HCEC 1CT (cell line): ENCODE results near the gene NDUFA6.
"Not testable (repeated sequence)": the region's sequence is repeated elsewhere in the genome, so short reads cannot be mapped to it uniquely, and the experiment has no call there.

Source experiments
- DNase-seq: peaks from one replicate; pipeline ENCODE4 v3.0.0-alpha.2; 2017

Gene NDUFA6

DNA sequence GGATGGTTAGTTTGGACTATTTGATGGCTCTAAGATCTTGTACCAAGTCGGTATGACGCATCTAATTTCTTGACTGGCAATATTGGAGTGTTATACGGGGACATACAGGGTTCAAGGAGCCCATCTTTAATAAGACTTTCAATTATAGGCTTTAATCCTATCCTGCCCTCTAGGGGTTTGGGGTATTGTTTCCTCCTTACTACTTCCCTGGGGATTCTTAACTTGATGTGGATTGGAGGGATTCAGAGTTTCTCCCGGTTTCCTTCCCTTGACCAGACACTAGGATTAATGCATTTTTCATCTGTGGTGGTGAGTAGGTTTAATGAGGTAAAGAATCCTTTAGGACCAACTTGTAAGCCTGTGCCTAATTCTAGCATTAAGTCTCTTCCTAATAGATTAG lies 21.2 kb upstream of the NDUFA6 start:
- no peak for DNase-seq

DNA sequence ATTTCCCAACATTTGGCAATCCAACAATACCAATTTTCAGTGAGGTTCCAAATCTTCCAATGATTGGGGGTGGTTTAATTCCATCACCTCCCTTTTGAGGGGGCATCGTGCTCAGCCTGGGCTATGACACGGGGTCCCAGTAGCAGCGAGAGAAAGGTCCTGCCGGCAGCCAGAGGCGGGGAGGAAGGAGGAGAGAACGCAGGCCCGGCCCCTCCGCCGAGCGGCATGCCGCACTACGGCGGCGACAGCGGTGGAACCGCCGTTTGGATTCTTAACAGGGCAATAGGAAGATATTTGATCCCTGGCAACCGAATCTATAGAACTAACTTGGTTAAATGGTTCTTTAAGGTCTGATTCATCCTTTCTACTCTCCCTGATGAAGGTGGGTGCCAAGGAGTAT lies 18.3 kb upstream of the NDUFA6 start:
- DNase-seq, result no peak

DNA sequence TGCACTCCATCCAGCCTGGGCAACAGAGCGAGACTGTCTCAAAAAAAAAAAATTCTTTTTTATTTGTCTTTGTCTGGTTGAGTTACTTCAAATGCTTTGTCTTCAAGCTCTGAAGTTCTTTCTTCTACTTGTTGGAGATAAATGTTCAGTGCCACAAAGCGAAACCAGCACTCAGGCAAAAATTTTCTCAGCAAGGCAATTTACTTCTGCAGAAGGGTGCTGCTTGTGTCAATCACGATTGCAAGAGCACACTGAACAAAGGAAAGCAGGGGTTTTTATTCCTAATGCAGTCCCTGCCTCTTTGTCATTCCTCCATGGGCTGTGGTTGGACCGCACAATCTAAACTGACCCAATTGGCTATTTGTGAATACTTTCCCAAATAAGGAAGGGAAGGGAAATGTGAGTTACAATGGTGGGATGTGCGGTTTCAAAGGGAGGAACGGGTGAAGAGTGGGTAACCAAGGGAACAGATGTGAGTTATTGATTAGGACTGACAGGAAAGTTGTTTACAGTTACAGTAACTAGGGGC lies 13.8 kb upstream of the NDUFA6 start:
- not testable (repeated sequence) for DNase-seq

DNA sequence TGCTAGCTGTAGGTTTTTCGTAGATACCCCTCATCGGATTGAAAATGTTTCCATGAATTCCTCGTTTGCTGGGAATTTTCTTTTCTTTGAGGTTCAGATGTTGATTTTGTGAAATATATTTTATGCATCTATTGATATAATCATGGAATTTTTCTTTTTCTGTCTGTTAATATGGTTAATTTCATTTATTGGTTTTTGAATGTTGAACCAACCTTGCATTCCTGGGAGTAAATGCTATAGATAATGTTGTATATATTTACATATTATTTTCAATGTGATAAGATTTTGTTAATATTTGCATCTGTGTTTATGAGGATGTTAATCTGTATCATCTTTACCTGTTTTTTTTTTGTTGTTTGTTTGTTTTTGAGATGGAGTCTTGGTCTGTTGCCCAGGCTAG lies 10.6 kb upstream of the NDUFA6 start:
- no peak for DNase-seq

GRCh38 chr22:42091455-42091782 lies 847 bp upstream of the NDUFA6 start:
- DNase-seq, result no peak

GRCh38 chr22:42086051-42086450 lies 4.5 kb downstream of the NDUFA6 start:
- no peak for DNase-seq

GRCh38 chr22:42084874-42085273 lies 5.7 kb downstream of the NDUFA6 start:
- no peak for DNase-seq

DNA sequence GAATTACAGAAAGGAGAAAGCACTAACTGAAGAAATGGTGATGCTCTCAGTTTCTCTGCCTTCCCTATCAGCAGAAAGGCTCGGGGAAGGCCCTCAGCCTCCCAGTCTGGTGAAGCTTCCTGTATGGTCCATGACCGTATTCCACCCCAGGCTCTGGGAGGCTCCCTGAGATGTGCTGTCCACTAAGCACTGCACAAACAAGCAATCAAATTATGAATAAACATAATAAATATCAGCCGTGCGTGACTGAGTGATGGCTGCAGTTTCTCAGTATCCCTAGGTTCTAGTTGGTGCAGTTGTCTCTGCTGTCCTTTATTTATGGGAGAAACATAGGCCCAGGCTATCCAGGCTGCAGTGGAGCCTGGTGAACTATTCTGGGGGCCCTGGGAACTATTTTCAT lies 7.5 kb downstream of the NDUFA6 start:
- no peak for DNase-seq

GRCh38 chr22:42080287-42080686 lies 10.3 kb downstream of the NDUFA6 start:
- no peak for DNase-seq

- DNase-seq, result peak; percentile 97
Observed at GRCh38 chr22:42079319-42080251, 11.0 kb downstream of the NDUFA6 start, which contains the start of gene SMDT1. Gene SMDT1, plus strand, starts transcription at chr22:42079700. Its CDS starts 69 bp downstream, at chr22:42079769.

DNA sequence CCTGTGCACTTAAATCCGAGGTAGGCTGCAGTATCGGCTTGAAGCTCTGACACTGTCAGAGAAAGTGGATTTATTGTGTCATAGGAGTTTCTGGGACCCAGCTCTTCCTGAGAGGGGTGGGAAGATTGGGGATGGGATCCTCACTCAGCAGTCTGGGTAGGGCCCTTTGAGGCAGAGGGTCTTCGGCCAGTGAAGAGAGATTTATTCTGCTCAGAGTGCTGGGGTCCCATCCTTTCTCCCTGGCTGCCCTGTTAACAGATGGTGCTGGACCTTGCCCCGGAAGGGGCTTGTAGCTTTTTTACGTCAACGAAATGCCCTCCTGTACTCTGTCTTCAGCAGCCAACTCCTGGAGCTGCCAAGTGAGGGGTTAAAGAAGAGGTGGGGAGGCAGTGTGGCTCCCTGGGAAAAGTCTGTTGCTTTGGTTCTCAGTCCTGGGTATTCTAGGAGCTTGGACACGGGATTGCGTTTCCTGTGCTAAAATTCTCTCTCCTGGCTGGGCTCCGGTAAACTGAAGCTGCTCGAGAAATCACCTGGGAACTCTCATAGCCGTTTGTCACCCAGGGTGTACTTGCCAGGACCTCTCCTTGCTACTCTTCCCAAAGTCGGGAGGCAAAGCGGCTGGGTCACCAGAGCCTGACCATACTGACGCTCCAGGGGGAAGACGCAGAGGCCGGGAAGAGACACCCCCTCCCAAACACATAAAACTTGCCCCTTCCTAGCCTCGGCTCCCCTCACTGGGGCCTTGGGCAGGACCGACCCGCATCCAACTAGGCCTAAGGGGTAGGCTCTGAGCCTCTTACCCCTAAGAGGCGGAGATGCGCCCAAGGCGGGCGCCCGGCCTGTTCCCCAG lies 11.9 kb downstream of the NDUFA6 start:
- no peak for DNase-seq

GRCh38 chr22:42077486-42078125 lies 13.0 kb downstream of the NDUFA6 start:
- no peak for DNase-seq

- no peak for DNase-seq
Observed at GRCh38 chr22:42076764-42077485, 13.6 kb downstream of the NDUFA6 start.

DNA sequence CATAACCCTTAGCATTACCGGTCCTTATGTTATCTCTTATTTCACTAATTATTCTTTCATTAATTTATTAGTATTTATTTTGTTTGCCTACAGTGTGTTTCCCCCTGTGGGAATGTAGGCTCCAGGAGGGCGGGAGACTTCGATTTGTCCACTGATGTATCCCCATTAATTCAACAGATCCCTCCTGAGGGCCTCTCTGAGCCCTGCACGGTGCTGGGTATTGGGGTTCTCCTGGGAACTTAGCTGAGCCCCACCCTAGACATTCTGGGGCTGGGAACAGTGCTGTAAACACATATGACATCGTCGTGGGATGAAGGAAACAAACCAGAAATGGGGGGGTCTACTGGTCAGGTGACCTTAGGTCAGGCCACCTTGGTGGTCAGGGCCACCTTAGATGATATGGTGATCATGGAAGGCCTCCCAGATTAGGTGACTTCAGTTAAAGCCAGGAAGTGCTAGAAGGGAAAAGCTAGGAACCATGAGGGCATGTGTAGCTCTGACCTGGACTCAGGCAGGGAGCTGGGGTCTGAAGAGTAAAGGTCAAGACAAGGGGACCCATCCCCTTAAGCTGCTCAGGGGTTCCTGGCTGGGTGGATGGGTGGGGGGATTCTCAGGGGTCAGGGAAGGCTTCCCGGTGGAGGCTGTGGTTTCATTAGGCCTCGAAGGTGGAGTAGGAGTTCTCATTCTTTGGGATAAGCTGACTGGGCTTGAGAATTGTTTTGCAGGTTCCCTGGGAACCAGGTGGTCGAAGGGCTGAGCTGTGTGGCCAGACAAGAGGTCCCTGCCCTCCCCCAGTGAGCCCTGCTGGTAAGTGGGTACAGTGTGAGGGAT lies 15.5 kb downstream of the NDUFA6 start:
- DNase-seq, result no peak

GRCh38 chr22:42074132-42074811 lies 16.3 kb downstream of the NDUFA6 start, which contains the start of gene PHETA2:
Gene PHETA2, plus strand, starts transcription at chr22:42074248. Its CDS starts 3,046 bp downstream, at chr22:42077294.
- no peak for DNase-seq

DNA sequence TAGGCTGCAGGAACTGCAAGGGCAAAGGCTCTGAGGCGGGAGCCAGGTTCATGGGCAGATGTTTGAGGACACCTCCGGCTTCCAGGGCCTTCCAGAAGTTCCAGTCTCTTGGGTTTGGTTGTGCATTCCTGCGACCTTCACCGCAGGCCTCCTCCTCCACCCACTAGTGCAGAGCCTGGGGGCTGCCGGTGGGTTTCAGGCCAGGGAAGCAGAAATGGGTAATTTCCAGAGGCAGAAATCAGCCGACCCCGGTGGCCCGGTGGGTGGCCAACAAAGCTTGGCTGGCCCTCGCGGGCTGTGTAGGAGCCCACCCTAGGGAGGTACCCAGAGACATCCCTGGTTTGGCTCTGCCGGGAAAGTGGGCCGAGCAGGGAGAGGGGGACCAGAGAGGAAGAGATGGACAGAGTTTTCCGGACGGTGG lies 16.9 kb downstream of the NDUFA6 start:
- no peak for DNase-seq

DNA sequence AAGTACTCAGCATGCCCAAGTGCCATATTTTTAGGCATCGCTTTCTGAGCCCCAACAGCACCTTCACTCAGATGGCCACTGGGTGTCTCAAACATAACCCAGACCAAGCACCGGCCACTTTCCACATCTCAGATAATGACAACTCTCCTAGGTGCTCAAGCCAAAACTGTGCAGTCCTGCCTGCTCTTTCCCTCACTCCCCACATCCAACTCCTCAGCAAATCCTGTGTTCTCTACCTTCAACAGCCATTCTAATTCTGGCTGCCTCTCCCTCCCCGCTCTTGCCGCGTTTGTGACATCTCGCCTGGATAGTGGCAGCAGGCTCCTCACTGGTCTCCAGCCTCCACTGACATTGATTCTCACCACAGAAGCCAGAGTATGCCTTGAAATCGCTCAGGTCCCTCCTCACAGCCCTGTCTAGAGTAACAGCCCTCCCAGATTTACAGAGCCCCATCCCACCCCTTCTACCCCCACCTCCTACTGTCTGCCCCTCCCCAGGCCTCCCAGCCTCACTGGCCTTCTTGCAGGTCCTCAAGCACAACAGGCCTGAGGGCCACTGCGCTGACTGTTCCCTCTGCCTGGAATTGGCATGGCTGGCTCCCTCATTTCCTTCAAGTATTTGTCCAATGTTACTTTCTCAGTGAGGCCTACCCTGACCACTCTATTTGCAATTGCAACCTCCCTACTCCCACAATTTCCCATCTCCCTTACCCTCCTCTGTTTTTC lies 17.8 kb downstream of the NDUFA6 start:
- no peak for DNase-seq

DNA sequence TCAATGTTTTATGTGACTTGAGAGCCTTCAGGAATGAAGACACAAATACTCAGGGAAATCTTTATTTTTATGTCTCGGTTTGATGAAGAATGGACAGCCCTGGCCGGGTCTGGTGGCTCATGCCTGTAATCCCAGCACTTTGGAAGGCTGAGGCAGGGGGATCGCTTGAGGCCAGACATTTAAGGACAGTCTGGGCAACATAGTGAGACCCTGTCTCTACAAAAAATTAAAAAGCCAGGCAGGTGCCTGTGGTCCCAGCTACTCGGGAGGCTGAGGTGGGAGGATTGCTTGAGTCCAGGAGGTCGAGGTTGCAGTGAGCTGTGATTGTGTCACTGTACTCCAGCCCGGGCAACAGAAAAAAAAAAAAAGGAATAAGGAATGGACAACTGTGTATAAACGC lies 19.1 kb downstream of the NDUFA6 start:
- not testable (repeated sequence) for DNase-seq

DNA sequence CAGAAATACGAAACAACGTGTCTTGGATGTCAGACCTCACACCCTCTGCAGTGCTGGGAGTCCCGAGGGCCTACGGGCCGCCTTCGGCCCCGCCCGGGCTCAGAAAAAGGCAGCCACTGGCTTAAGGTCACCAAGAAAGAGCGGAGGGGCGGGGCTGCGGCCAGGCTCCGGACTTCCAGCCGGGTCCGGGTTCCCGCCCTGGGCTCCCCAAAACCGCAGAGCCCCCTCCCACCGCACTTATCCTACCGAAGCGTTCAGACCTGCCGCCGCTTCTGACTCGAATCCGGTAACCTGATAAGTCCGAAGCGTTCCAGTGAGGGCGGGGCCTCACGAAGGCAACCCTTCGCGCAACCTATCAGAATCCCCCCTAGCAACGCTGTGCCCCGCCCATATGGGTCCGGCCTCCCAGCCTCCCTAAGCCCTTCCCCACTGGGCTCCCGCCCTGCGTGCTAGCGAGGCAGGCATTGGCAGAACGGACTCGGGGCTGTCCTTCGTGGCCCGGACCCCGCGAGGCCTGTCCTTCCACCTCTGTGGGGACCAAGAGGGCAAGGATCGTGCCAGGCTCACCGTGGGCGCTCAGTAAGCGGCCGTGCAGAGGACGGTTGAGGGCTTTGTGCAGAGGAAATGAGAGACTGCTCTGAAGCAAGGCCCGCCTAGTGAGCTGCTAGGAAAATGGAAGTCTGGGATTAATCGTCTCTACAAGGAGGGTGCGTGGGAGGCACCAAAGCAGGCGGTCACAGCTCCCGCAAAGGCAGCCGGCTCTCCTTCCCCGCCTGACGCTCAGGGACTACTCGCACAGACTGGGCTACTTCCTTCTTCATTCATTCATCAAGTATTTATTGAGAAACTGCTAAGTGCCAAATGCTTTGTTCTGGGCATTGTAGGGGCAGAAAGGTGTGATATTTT lies 19.8 kb downstream of the NDUFA6 start, which contains the start of gene NAGA:
TSS of gene NAGA (minus strand) at position 296 of the 906 bp plus-strand sequence. CDS start 515 bp downstream, outside the sequence.
- DNase-seq, result peak; percentile 96
